Diencephalon (tissue), 1 donor: Measurements from ENCODE around the gene RALB. TPM values are rescaled to one million over a fixed set of nuclear protein-coding genes. Genes with fewer than 3 reads are reported as not detected.

Experiments
- small RNA-seq: library from RNA; depleted of rRNA; stranded (forward); fragments of <200 nt; gene quantifications from one replicate; pipeline ENCODE3, GENCODE V24; 2014
- total RNA-seq: library from RNA; depleted of rRNA; stranded (reverse); fragments of >200 nt; gene quantifications from one replicate; pipeline ENCODE4 v1.2.3, GENCODE V29; 2014

Gene RALB
- 49.4 TPM for total RNA-seq

GRCh38 chr2:120252225-120253020, at the start of gene RALB:
Gene RALB, plus strand, starts transcription at chr2:120252852. Its CDS starts 25,813 bp downstream, at chr2:120278665.

GRCh38 chr2:120223034-120223912, 29.4 kb upstream of the RALB start, which contains the start of gene TMEM185B:
Gene TMEM185B, minus strand, starts transcription at chr2:120223400. Its CDS starts 424 bp downstream, at chr2:120222976.

Small RNAs within 50 kb of the gene (small RNA-seq; reads per million reads assigned to genes)
- not detected for gene MTND4LP14

Other genes with a start within 250 kb of the RALB start
- gene EPB41L5, start 239.8 kb upstream of the RALB start, total RNA-seq: 84.7 TPM
- gene TMEM185B, start 29.5 kb upstream of the RALB start, total RNA-seq: 24.0 TPM
- gene INHBB, start 93.3 kb downstream of the RALB start, total RNA-seq: 11.3 TPM